Pancreas (tissue), 10 donors: ENCODE results near the gene IFT43. TPM values are rescaled to one million over a fixed set of nuclear protein-coding genes. Genes with fewer than 3 reads are reported as not detected.

Source experiments
- ATAC-seq, 4 donors: fragments of 200-7000 bp; cut with Tn5 transposase; one replicate each; pipeline versions ENCODE4 v1.8.0 to v1.9.1; 2020; ENCODE audit warnings: mild to moderate bottlenecking in 4 of 4, moderate library complexity in 4 of 4
- DNase-seq, 6 donors: peaks; one replicate each; pipeline ENCODE4 v3.0.0-alpha.2; 2020
- FAIRE-seq: peaks from 2 replicates; lab custom pipeline; 2012; peaks lifted over from hg19 to GRCh38; lab: Jason Lieb, UNC
- H3K27ac ChIP-seq, 4 donors: fragments of 200-600 bp; sonication (generic); 1 replicate in 3 of 4; 2 replicates in 1 of 4; pipeline versions ENCODE4 v1.5.0 to v1.8.0; 2020
- H3K27me3 ChIP-seq, 4 donors: fragments of 200-600 bp; one replicate each; pipeline ENCODE4 v1.8.0; 2021
- H3K36me3 ChIP-seq, 3 donors: fragments of 200-600 bp; sonication (generic) in 1 of 3; one replicate each; pipeline versions ENCODE4 v1.5.0 to v1.8.0; 2020 to 2021
- H3K4me1 ChIP-seq, 3 donors: fragments of 200-600 bp; one replicate each; pipeline ENCODE4 v1.8.0; 2021
- H3K4me3 ChIP-seq, 4 donors: fragments of 200-600 bp; sonication (generic) in 2 of 4; one replicate each; pipeline versions ENCODE4 v1.5.0 to v1.8.0; 2020 to 2021
- H3K9me3 ChIP-seq, 4 donors: fragments of 200-600 bp; one replicate each; pipeline ENCODE4 v1.8.0; 2021
- WGBS, 2 donors: extraction: QIAGEN DNeasy Blood & Tissue Kit; methylation state at CpG; one replicate each; pipeline ENCODE4 v1.1.7; 2013; 5-methylcytosine and 5-hydroxymethylcytosine counted together
- intact Hi-C, 3 donors: fragments of 100-400 bp; cut with DNase I; formaldehyde crosslinking; loops; one replicate each; pipeline versions ENCODE4 v1.11.1 to v1.14.2; 2022
- polyA plus RNA-seq, 2 donors: library from polyadenylated mRNA; stranded (reverse); fragments of 200-250 nt; gene quantifications; one replicate each; pipeline ENCODE4 v1.2.3, GENCODE V29; 2013
- total RNA-seq, 6 donors: library from RNA; stranded (reverse); fragmentation: NEBNext Ultra II Directional in 4 of 6; extraction: Animal tissue kit (Norgen Biotek cat#: 25700) in 4 of 6; gene quantifications; one replicate each; pipeline versions ENCODE4 v1.2.1 to v1.2.4, GENCODE V29; 2021 to 2023
- TF ChIP-seq, protein P1 (sequence below), 4 donors: fragments of 200-600 bp; sonication (generic) in 3 of 4; IDR thresholded peaks; one replicate each; pipeline versions ENCODE4 v1.5.0 to v1.8.0; 2021; ENCODE audit warnings: antibody characterized with exemption in 4 of 4
- donor health status: healthy with polysubstance abuse.
- donor health status: DM: no; HTN: no; CAD: no; lungs with moderate emphysema.
- donor health status: DM: no; HTN: no; CAD: no.
- donor health status: control.
- donor health status: control.
- donor health status: Bipolar disorder and iron deficiency.
- donor health status: DM: yes; HTN: yes; CAD: no.
- donor health status: DM: no; HTN: no; CAD: no.
- donor health status: DM: no; HTN: no; CAD: no.
- donor health status: DM: yes; HTN: yes; CAD: no.

The IFT43 gene
- total and polyA plus RNA-seq, 8 donors = 11.4 to 46.3 (median 16.5) TPM

DNA sequence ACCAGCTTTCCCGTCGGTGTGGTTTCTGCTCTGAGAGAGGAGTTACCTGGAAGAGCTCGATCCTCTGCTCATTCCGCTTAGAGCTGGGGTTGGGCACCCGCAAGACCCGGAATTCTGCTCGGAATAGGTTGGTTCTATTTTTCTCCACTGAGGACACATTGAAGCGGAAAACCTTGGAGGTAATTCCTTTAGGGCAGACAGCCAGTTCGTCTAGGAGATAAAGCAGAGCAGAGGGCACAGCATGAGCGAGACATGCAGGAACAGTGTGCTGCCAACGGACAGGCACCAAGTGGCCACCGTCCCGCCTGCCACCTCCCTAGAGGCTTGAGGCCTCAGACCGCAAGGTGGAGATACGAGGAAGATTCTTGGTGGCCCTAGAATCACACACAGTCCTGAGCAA lies 14.1 kb upstream of the IFT43 start:
- intact Hi-C loops = no loop called here
- Histone ChIP-seq H3K27ac (no peak overlapping the region), H3K4me1 (peaks cover 3 to 11% (median 9%) of the 10 kb centered on the region in 3 donors), H3K9me3 (no peaks in the 10 kb centered on the region), H3K36me3 (peaks cover 0 to 34% (median 5%) of the 10 kb centered on the region in 3 donors), H3K27me3 (no peaks in the 10 kb centered on the region), H3K4me3 (no peak overlapping the region)
- FAIRE-seq (no peak), ATAC-seq (no peak), DNase-seq (no peak)
- 92 to 93% methylated on average over 15 of the region's 15 CpGs for WGBS, 2 donors
- TF ChIP-seq, protein P1, sequence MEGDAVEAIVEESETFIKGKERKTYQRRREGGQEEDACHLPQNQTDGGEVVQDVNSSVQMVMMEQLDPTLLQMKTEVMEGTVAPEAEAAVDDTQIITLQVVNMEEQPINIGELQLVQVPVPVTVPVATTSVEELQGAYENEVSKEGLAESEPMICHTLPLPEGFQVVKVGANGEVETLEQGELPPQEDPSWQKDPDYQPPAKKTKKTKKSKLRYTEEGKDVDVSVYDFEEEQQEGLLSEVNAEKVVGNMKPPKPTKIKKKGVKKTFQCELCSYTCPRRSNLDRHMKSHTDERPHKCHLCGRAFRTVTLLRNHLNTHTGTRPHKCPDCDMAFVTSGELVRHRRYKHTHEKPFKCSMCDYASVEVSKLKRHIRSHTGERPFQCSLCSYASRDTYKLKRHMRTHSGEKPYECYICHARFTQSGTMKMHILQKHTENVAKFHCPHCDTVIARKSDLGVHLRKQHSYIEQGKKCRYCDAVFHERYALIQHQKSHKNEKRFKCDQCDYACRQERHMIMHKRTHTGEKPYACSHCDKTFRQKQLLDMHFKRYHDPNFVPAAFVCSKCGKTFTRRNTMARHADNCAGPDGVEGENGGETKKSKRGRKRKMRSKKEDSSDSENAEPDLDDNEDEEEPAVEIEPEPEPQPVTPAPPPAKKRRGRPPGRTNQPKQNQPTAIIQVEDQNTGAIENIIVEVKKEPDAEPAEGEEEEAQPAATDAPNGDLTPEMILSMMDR (IDR thresholded peaks at IDR 0.05) = no peak

DNA sequence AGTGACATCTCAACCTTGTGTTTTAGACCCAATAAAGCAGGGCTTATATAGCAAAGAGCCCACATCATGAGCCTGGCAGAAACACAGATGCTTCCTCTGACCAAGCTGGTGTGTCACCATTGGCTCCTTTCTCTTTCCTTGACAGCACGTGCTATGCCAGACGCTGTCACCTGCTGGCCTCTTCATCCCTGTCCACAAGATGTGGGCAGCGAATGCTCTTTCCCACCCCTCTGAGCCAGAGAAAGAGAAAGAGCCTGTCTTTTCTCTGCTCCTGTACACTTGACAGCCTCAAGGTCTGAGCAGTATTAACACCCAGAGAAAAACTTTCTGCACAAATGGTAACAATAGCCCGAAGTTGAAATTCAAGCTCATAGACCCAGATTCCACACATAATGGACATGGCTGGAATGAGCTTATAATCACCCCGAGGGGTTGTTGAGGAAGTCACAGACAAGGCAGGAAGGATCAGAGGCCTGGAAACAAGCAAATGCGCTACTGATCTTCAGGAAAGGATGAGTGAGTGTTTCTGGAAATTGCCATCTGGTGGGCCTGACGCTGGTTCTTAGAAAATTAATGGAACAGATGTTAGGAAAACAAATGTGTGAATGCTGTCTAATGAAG lies 12.7 kb upstream of the IFT43 start:
- peak in 3 of 4 donors; percentile 16 to 54 (median 29) for ATAC-seq
- Histone ChIP-seq H3K27me3 (no peaks in the 10 kb centered on the region), H3K4me1 (peaks cover 11 to 15% (median 11%) of the 10 kb centered on the region in 3 donors), H3K27ac (peak overlapping the region in 1 of 4 donors; percentile 6), H3K4me3 (no peak overlapping the region), H3K36me3 (peaks cover 0 to 26% (median 1%) of the 10 kb centered on the region in 3 donors), H3K9me3 (no peaks in the 10 kb centered on the region)
- no peak for FAIRE-seq
- TF ChIP-seq, protein P1 (IDR thresholded peaks at IDR 0.05) = no peak
- 37 to 40% methylated on average over 7 of the region's 7 CpGs for WGBS, 2 donors
- DNase-seq = no peak
- intact Hi-C loops = no loop called here

DNA sequence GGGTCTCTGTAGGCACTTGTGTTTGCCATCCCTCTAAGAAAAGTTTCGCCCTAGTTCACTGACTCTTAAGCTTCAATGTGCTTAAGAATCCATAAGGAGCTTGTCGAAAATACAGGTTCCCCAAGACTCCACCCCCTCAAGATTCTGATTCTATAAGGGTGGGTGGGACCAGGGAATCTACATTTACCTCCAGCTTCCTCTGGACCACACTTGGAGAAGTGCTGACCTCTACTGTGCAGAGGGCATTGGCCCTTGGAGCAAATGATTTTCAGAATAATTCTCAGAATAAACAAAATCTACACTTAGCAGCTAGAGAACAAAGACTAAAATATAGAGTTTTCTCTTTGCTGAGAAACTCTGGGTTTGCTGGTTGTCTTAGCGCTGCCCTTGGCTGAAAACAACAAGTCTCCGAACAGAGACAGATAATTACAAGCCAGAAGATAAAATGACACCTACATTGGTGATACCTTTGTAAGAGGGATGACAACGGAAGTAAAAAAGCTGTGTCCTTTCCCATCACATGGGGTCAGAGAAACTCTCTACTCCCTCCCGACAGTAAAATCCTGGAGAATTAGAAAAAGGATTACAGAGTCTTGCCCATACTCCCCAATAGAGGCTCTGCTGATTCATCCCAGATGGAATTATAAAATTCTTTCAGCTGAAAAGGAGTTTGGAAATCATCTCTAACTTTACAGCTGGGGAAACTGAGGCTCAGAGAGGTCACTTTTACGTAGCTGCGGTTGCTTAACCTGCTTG lies 8.6 kb upstream of the IFT43 start:
- Histone ChIP-seq H3K4me3 (no peak overlapping the region), H3K27ac (no peak overlapping the region), H3K27me3 (no peaks in the 10 kb centered on the region), H3K4me1 (peaks cover 11 to 24% (median 12%) of the 10 kb centered on the region in 3 donors), H3K36me3 (no peaks in the 10 kb centered on the region), H3K9me3 (no peaks in the 10 kb centered on the region)
- 69 to 71% methylated on average over 8 of the region's 8 CpGs for WGBS, 2 donors
- intact Hi-C loops = loop anchor here in 1 of 3 donors (5.0 kb wide), 1 partner anchor 70 kb away; no protein-coding TSS in a partner anchor
- DNase-seq = no peak
- ATAC-seq = no peak
- TF ChIP-seq, protein P1 (IDR thresholded peaks at IDR 0.05) = no peak
- FAIRE-seq = no peak

DNA sequence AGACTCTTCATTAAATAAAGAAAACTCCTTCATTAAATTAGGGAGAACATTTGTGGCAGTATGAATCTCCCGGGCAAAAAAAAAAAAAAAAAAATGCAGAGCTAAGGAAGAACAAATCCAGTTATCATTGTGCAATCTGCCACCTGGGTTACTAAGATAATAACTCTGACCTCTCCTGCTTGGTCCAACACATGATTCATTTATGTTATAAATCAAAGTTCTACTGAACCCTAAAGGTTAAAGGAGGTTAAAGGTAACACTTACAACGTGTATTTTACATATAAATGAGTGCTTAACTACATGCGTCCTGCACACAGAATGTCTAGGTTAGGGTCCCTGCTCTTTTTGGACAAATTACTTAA lies 8.0 kb upstream of the IFT43 start:
- whole genome bisulfite sequencing, 2 donors = 39 to 41% methylated on average over 3 of the region's 3 CpGs
- Histone ChIP-seq H3K36me3 (no peaks in the 10 kb centered on the region), H3K4me3 (no peak overlapping the region), H3K9me3 (no peaks in the 10 kb centered on the region), H3K4me1 (peaks cover 9 to 21% (median 12%) of the 10 kb centered on the region in 3 donors), H3K27ac (no peak overlapping the region), H3K27me3 (no peaks in the 10 kb centered on the region)
- TF ChIP-seq, protein P1 (IDR thresholded peaks at IDR 0.05) = no peak
- no peak for DNase-seq
- ATAC-seq = no peak
- FAIRE-seq = no peak
- intact Hi-C loops = loop anchor here in 1 of 3 donors (5.0 kb wide), 1 partner anchor 70 kb away; no protein-coding TSS in a partner anchor
